Dermis blood vessel endothelial cell (primary cell): ENCODE results near the gene CIPC. TPM values are rescaled to one million over a fixed set of nuclear protein-coding genes. Genes with fewer than 3 reads are reported as not detected.

Source experiments
- DNase-seq: peaks from one replicate; pipeline ENCODE4 v3.0.0; 2010
- total RNA-seq: library from RNA; depleted of rRNA; stranded (reverse); fragments of >200 nt; gene quantifications from 2 replicates; pipeline ENCODE4 v1.2.3, GENCODE V29; 2014

CIPC gene
- total RNA-seq: 13.5 and 14.1 TPM in 2 replicates

- peak; percentile 100 for DNase-seq
Observed at GRCh38 chr14:77097700-77098528, at the start of gene CIPC. Gene CIPC, plus strand, starts transcription at chr14:77098258. Its CDS starts 7,451 bp downstream, at chr14:77105709.

DNA sequence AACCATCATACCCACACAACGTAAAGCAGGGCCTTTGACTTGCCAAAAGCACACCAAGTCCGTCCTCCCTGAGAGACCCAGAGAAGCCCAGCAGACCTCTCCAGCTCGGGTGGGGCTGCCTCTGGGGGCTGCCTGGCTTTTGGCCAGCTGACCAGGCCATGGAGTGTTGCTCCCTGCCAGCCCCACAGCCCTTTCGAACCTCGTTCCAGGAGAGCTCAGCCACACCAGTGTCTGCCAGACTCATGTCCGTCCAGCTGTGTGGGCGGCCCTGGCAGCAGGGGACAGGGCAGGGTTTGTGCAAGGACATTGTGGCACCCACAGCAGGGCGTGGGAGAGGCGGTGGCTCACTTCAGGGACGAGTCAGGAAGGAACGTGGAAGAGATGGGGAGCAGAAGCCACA, 46.9 kb upstream of the CIPC start:
- DNase-seq: no peak

DNA sequence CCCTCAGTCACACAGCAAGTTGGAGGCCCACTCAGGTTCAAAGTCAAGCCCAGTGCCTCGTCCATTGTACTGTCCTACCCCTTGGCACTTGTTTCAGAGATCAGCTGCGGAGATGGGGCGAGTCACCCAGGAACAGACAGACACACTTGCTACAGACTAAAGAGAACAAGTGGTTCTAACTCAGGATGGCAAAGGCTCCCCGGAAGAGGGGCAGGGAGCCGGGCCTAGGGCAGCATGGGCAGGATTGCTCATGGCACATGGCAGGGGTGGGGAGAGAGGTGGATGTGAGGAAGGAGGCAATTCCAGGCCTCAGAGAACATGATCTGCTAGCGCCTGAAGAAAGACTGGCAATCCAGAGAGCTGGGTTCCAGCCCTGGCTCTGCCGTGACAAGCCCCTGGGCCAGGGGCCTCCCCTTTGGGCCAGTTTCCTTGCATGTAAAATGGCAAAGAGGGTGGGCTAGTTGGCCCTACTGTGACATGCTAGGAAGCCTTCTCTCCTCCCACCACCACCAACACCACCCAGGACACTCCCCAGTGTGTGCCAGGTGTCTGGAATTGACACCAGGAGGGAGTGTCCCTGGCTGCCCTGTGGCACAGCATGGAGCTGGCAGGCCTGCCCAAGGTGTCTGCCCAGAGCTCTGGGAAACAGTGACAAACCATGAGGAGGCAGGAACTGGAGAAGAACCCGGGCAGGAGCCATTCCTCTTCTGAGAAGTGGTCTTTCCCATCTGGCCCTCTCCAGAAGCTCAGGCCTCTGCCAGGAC, 45.6 kb upstream of the CIPC start:
- DNase-seq: no peak

GRCh38 chr14:77053046-77053841, 44.8 kb upstream of the CIPC start:
- peak; percentile 88 for DNase-seq

- DNase-seq: peak; percentile 97
Observed at GRCh38 chr14:77055306-77055705, 42.8 kb upstream of the CIPC start.

DNA sequence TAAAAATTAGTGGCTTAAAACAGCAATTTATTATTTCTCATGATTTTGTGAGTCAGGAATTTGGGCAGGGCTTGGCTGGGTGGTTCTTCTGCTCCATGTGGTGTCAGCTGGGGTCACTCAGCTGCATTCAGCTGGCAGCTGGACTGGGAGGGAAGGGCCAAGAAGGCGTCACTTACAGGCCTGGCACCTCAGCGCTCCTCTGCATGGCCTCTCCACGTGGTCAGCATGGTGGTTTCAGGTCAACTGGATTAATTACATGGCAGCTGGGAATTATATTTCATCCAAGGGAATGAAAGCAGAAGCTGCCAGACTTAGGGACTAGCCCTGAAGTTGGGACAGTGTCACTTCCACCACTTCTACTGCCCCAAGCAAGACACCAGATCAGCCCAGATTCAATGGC, 42.1 kb upstream of the CIPC start:
- no peak for DNase-seq

- DNase-seq: no peak
Observed at GRCh38 chr14:77058117-77058516, 39.9 kb upstream of the CIPC start.

- no peak for DNase-seq
Observed at GRCh38 chr14:77058785-77059184, 39.3 kb upstream of the CIPC start.

- peak; percentile 98 for DNase-seq
Observed at GRCh38 chr14:77059276-77059915, 38.7 kb upstream of the CIPC start.

DNA sequence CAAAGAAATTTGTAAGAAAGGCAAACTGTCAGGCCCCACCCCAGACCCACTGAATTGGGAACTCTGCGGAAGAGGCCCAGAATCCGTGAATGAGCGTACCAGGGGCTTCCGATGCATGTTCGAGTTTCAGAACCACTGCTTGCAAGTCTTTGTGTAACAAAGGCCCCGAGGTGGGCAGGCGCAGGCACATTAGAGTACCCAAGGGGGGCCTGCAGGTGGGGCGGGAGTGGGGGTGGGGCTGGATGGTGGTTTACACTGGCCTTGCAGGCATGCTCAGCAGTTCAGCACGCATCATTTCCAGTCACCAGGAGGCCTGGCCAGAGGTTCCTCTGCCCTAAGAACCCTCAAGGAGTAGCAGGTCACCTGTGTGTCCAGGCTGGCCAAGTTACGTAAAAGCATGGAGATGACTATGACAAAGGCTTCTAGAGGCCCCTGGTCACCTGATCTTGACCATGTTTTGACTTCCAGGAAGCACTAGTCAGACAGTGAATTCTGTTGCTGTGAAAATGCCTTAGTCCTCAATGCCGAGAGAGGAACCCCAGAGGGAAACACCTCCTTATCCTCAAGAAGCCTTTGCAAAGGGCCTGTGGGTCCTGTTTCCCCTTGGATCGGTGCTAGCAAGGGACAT, 36.3 kb upstream of the CIPC start:
- DNase-seq: no peak

DNA sequence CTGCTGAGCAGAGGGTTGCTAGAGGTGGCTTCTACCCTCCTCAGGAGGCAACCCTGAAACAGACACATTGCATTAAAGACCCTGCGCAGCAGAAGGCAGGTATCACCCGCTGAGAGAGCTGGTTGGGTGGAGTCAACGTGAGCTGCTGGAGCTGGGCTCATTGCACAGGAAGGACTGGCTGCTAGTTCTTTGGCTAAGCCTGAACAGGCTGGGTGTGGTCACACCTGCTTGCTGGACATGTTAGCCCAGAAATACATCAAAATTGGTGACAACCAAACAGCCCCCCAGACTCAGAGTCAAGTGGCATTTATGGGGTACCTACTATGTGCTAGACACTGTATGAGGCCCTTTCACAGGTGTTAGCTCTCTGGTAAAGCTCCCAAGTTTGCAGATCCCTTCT, 35.8 kb upstream of the CIPC start:
- no peak for DNase-seq

- no peak for DNase-seq
Observed at GRCh38 chr14:77063571-77064171, 34.4 kb upstream of the CIPC start.

GRCh38 chr14:77064521-77065178, 33.4 kb upstream of the CIPC start:
- DNase-seq: no peak

- no peak for DNase-seq
Observed at GRCh38 chr14:77065851-77066577, 32.0 kb upstream of the CIPC start.

DNA sequence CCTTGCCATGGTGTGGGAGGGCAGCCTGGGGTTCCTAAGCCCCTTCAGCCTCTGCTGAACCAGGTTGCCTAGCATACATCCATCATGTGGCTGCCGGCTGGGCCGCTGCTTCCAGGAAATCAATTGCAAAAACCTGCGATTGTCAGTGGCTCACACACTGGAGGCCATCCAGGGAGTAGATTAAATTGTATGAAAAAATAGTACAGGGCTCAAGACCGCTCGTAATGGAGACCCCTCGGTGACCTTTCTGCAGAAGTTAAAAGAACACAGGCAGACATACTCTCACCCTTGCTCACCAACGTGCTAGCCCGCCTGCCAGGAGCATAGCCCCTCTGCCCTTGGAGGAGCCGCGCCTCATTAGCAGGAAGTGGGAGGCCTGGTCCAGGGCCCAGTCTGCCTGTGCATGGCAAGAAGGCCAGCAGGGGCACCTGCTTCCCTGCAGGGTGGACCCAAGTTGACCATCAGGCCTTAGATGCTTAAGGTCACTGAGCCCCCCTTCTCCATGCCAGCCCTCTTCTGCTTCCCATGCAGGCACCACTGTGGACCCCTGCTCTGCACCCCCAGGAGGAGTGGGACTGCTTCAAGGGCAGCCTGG, 31.4 kb upstream of the CIPC start:
- no peak for DNase-seq

DNA sequence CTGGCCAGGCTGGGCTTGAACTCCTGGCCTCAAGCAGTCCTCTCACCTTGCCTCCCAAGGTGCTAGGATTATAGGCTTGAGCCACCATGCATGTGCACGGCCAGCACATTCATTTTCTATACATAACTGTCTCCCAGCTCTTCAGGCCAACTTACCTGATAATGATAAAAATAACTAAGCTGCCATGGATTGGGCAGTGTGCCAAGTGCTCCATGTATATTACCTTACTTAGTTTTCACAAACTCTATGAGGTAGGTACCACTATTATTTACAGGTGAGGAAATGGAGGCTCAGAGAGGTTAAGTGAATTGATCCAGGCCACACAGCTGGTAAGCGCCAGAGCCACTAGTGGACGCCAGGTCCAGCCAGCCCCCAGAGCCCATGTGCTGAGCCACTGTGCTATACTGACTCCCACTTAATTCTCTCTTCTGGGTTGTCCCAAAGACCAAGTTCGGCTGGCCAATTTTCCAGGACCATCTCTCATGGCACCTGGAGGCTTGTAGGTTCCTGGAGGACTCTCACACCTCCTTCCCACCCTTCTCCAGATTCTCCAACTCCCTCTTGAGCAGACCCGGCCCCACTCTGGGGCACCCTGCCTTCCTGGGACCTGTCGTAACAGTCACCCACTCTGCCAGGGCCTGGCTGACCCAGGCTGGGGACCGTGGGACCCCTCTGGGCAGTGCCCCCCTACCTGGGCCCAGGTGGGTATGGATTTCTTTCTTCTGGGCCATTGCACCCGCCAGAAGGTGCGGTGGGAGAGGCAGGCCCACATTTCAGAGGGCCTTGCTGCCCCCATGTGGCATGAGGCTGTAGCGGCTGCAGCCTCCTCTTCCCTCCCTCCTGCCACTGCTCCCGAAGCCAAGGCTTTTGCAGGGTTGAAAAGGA, 30.2 kb upstream of the CIPC start:
- peak; percentile 78 for DNase-seq

DNA sequence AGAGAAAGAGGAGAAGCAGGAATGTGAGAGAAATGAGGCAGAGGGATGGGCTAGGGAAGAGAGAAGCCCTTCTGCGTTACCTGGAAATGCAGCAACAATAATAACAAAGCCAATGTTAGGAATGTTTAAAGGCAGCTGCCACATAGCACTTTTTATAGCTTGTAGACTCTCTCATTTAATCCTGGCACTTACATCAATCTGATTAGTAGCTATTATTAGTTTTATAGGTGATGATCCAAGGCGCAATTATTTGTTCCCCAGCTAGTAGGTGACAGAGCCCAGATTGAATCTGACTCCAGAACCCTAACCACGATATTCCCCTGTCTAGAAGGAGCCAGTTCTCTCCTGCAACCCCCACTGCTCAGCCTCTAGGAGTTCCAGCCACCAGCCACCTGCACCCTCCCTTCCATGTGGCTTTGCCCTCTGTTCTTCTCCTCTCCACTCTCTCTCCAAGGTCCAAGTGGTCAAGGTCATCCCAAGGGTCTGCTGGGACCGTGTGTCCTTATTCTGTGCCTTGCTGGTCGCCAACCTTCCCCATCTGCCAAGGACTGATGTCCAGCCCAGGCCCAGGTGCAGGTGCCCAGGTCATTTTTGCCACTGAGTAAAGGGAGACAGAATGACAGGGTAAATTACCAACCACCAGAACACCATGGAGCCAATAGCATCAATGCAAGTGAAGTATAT, 29.4 kb upstream of the CIPC start:
- no peak for DNase-seq

DNA sequence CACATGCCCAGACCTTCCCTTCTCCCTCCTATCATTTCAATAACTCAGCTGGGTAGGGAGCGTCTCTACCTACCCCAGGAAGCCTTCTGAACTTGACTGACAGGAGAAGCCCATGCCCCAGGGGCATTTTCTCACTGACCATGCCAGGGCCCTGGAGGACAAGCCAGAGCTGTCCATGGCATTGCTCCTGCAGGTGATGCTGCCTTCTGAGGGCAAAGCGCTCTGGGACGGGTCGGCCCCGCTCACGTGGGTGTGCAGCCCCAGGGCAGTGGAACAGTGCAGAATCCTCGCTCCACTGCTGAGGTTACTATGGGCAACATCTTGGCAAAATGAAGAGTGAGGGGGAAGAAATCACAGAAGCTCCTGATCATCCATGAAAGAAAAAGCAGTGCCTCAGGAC, 28.5 kb upstream of the CIPC start:
- no peak for DNase-seq
